ENCODE measurements around the gene AIFM3.
"Not testable (repeated sequence)": the region's sequence is repeated elsewhere in the genome, so short reads cannot be mapped to it uniquely, and the experiment has no call there.

AIFM3 gene

DNA sequence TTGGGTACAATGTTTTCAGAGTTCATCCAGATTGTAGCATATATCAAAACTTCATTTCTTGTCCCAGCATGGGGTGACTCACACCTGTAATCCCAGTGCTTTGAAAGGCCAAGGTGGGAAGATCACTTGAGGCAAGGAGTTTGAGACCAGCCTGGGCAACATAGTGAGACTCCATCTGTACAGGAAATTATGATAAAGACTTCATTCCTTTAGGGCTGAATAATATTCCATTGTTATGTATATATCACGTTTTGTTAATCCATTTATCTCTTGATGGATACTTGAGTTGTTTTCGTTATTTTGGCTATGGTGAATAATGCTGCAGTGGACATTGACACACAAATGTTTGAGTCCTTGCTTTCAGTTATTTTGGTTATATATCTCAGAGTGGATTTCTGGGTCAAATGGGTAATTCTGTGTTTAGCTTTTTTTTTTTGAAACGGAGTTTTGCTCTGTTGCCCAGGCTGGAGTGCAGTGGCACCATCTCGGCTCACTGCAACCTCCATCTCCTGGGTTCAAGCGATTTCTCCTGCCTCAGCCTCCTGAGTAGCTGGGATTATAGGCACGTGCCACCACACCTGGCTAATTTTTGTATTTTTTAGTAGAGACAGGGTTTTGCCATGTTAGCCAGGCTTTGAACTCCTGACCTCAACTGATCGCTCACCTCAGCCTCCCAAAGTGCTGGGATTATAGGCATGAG, 24.7 kb upstream of the AIFM3 start:
- not testable (repeated sequence) for DNase-seq

- DNase-seq, result no peak
Measured at GRCh38 chr22:20943104-20943933, 23.7 kb upstream of the AIFM3 start.

GRCh38 chr22:20944042-20944441, 23.0 kb upstream of the AIFM3 start:
- DNase-seq, result no peak

DNA sequence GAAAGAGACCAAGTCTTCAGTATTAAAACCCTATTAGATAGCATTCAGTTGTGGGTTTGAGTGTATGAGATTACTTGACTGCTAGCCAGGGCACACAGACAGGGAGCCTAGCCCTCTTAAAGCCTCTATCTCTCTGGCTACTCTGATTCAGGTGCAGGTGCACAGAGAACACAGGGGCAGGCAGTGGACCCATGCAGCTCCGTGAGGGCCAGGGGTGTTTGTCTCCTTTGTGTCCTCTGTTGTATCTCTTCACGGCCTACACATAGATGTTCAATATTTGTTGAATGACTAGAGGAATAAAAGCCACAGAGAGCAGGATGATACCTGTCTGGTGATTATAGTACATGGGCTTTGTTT, 21.5 kb upstream of the AIFM3 start:
- DNase-seq, result no peak

DNA sequence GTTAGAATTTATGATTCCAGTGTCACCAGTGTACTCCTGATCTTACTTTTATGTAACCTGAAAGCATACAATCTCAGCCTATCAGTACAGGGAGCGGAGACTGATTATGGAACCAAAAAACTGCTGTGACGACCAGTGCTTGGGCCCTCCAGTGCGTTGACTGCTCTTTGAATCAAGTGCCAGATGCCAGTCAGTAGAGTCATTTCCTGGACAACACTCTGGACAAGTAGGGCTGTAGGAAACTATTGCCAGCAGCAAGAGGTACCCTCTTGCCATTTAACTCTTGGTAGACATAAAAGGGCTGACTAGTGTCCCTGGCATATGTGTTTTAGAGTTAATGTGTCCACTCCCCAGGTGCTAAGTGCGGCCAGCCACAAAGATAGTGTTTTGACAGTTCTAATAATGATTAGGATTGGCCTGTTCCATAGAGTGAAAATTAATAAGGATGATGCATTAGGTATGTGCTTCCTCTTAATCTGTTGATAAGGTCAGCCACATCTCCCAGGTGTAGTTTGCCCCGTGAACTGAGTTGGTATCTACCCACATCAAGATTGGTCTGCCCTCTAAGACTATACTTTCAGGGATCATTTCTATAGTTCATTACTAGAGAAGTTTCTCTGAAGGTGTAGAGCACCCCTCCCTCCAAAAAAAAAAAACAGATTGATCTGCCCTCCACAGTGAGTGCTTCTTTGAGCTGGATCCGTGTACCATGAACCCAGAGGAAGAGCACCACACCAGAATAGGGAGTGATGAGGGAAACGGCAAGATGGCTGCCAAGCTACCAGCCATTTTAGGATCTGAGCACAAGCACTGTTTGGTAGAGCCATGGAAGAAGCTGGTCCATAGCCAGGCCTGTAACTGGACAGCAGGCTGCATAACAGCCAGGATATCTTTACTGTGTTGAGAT, 20.7 kb upstream of the AIFM3 start:
- DNase-seq, result no peak

- no peak for DNase-seq
Measured at GRCh38 chr22:20946991-20947390, 20.1 kb upstream of the AIFM3 start.

DNA sequence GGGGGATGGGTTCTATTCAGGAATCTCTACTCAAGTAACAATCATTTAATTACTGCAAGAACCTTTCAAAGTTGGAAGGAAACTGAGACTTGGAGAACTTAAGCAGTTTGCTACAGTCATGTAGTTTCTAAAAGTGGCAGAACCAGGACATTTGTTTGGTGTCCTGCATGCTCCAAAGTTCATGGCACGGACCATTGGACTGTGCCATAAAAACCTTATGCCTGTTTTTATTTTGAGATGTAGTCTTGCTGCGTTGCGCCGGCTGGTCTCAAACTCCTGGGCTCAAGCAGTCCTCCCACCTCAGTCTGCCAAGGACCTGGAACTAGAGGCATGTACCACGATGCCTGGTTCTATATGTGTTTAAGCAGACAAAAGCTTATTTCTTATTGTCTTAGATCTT, 18.6 kb upstream of the AIFM3 start:
- DNase-seq, result no peak

DNA sequence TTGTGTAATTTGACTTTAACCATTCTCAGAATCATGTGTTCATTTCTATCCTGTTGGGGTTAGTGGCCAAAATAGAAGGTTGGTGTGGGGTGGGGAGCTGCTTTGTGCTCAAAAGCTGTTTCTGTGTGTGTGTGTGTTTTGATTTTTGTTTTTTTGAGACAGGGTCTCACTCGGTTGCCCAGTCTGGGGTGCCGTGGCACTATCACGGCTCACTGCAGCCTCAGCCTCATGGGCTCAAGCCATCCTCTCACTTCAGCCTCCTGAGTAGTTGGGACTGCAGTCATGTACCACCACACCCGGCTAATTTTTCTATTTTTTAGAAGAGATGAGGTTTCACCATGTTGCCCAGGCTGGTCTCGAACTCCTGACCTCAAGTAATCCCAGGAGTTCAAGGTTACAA, 18.1 kb upstream of the AIFM3 start:
- DNase-seq, result no peak

GRCh38 chr22:20949698-20950183, 17.3 kb upstream of the AIFM3 start:
- no peak for DNase-seq

- DNase-seq, result no peak
Measured at GRCh38 chr22:20951151-20951931, 15.7 kb upstream of the AIFM3 start.

- DNase-seq, result no peak
Measured at GRCh38 chr22:20951932-20952380, 15.1 kb upstream of the AIFM3 start.

GRCh38 chr22:20952544-20953341, 14.3 kb upstream of the AIFM3 start:
- DNase-seq, result no peak

DNA sequence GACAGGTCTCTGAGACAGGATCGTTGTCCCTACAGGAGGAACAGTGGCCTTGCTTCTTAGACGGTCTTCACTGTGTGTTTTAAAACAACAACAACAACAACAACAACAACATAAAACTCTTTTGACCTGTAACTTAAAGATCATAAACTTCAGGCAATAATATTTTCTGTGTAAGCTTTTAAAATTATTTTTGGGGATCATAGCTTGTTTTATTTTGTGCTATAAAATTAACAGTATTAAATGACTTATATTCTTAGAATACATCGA, 13.8 kb upstream of the AIFM3 start:
- DNase-seq, result no peak

GRCh38 chr22:20953668-20954500, 13.2 kb upstream of the AIFM3 start:
- no peak for DNase-seq

- no peak for DNase-seq
Measured at GRCh38 chr22:20955548-20955947, 11.5 kb upstream of the AIFM3 start.

- DNase-seq, result no peak
Measured at GRCh38 chr22:20956258-20957101, 10.6 kb upstream of the AIFM3 start.

GRCh38 chr22:20957102-20957682, 9.9 kb upstream of the AIFM3 start:
- no peak for DNase-seq

DNA sequence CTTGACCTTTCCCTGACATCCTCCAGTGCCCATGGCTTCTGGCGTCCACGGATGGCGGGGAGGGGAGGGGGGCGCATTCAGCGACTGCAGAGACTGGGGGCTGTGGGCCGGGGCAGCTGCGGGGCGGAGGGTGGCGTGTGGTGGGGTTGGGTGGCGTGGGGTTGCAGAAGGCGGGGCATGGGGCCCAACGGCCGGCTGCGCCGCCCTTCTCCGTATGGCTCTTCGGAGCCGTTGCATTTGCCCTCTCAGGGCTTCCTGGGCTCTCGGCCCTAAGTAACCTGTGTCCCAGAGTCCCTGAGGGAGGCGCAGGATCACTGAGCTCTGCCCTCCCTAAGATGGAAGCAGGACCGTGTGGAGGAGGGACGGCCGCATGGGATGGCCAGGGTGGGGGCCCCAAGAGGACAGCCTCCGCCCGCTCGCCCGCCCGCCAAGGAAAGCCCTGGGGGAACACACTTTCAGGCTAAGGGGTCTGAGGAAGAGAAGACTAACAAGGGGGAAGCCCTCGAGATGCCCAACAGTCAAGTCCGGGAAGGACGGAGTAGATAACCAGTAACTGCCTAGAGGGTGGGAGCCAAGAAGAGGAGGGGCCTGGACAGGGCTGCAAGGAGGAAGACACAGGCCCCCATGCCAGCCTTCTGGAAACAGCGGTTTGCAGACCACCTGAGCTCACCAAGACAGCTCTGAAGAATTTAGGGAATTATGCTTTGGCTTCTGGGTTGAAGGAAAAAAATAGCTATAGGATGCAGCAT, 9.2 kb upstream of the AIFM3 start:
- DNase-seq, result no peak
